Osteoblast (primary cell): ENCODE results near the gene NTNG1. TPM values are rescaled to one million over a fixed set of nuclear protein-coding genes. Genes with fewer than 3 reads are reported as not detected.

Experiments used
- DNase-seq: peaks from one replicate; pipeline ENCODE4 v3.0.0; 2011; ENCODE audit warnings: low spot score, mixed read lengths; ENCODE audit not compliant: insufficient read length; ENCODE audit errors: missing footprints
- H2AFZ ChIP-seq: 2 replicates; pipeline ENCODE4 v1.6.0; 2011; ENCODE audit warnings: mild to moderate bottlenecking, low read length
- H3K27ac ChIP-seq: 2 replicates; pipeline ENCODE4 v1.5.1; 2011; ENCODE audit warnings: mild to moderate bottlenecking, low read depth, low read length, moderate library complexity
- H3K27me3 ChIP-seq: 2 replicates; pipeline ENCODE4 v1.6.0; 2012; ENCODE audit warnings: mild to moderate bottlenecking, control low read depth, inconsistent platforms, low read length, moderate library complexity; ENCODE audit not compliant: insufficient read depth
- H3K36me3 ChIP-seq: 2 replicates; pipeline ENCODE4 v1.5.1; 2011; ENCODE audit warnings: mild to moderate bottlenecking, low read length, control low read depth, moderate library complexity; ENCODE audit not compliant: insufficient read depth
- H3K4me1 ChIP-seq: 2 replicates; pipeline ENCODE4 v1.5.1; 2011; ENCODE audit warnings: mild to moderate bottlenecking, low read length, control low read depth, moderate library complexity; ENCODE audit not compliant: insufficient read depth
- H3K4me2 ChIP-seq: 2 replicates; pipeline ENCODE4 v1.6.0; 2011; ENCODE audit warnings: mild to moderate bottlenecking, low read length; ENCODE audit not compliant: insufficient read depth
- H3K4me3 ChIP-seq: fragments of 200-600 bp; sonication (generic); 3 replicates; pipeline ENCODE4 v1.5.1; 2012; ENCODE audit warnings: mild to moderate bottlenecking, low read length, inconsistent platforms; ENCODE audit not compliant: insufficient read depth
- H3K79me2 ChIP-seq: 2 replicates; pipeline ENCODE4 v1.6.0; 2012; ENCODE audit warnings: mild to moderate bottlenecking, low read length, control low read depth, inconsistent platforms; ENCODE audit not compliant: insufficient read depth
- H3K9me3 ChIP-seq: 2 replicates; pipeline ENCODE4 v1.5.1; 2011; ENCODE audit warnings: low read depth, low read length, control low read depth
- H4K20me1 ChIP-seq: 2 replicates; pipeline ENCODE4 v1.6.0; 2012; ENCODE audit warnings: mild to moderate bottlenecking, low read length, control low read depth; ENCODE audit not compliant: insufficient read depth
- total RNA-seq: library from RNA; depleted of rRNA; stranded (reverse); fragments of >200 nt; gene quantifications from 2 replicates; pipeline ENCODE4 v1.2.3, GENCODE V29; 2012
- TF ChIP-seq, protein P1 (sequence below): IDR thresholded peaks from 2 replicates; pipeline ENCODE4 v1.5.1; 2011; ENCODE audit warnings: mild to moderate bottlenecking, low read depth, low read length, moderate library complexity; ENCODE audit errors: extremely low read depth

NTNG1 gene
- total RNA-seq, 1 donor: 3.6 TPM

DNA sequence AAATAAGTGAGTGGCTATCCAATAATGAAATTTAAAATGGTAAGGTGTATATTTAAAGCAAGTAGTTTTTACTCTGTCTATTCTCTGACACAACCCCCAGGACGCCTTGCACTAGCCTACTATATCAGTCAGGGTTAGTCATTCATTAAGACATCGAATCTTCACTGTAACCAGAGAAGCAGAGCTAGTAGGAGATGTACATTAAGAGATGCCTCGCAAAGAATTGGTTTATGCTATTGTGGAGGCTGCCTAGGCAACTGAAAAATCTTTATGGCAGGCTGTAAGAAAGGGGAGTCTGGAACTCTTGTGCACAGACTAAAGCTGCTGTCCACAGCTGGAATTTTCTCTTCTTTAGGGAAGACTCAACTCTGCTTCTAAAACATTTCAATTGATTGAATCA, 28.8 kb downstream of the NTNG1 start:
- no peak overlapping the region for H3K4me3 ChIP-seq
- no peak overlapping the region for H3K4me2 ChIP-seq
- no peaks in the 10 kb centered on the region for H3K9me3 ChIP-seq
- TF ChIP-seq, protein P1, sequence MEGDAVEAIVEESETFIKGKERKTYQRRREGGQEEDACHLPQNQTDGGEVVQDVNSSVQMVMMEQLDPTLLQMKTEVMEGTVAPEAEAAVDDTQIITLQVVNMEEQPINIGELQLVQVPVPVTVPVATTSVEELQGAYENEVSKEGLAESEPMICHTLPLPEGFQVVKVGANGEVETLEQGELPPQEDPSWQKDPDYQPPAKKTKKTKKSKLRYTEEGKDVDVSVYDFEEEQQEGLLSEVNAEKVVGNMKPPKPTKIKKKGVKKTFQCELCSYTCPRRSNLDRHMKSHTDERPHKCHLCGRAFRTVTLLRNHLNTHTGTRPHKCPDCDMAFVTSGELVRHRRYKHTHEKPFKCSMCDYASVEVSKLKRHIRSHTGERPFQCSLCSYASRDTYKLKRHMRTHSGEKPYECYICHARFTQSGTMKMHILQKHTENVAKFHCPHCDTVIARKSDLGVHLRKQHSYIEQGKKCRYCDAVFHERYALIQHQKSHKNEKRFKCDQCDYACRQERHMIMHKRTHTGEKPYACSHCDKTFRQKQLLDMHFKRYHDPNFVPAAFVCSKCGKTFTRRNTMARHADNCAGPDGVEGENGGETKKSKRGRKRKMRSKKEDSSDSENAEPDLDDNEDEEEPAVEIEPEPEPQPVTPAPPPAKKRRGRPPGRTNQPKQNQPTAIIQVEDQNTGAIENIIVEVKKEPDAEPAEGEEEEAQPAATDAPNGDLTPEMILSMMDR: no peak
- no peaks in the 10 kb centered on the region for H3K27me3 ChIP-seq
- no peaks in the 10 kb centered on the region for H3K4me1 ChIP-seq
- H3K79me2 ChIP-seq: no peaks in the 10 kb centered on the region
- no peak overlapping the region for H2AFZ ChIP-seq
- H3K36me3 ChIP-seq: no peaks in the 10 kb centered on the region
- H4K20me1 ChIP-seq: no peaks in the 10 kb centered on the region
- no peak overlapping the region for H3K27ac ChIP-seq
- no peak for DNase-seq

DNA sequence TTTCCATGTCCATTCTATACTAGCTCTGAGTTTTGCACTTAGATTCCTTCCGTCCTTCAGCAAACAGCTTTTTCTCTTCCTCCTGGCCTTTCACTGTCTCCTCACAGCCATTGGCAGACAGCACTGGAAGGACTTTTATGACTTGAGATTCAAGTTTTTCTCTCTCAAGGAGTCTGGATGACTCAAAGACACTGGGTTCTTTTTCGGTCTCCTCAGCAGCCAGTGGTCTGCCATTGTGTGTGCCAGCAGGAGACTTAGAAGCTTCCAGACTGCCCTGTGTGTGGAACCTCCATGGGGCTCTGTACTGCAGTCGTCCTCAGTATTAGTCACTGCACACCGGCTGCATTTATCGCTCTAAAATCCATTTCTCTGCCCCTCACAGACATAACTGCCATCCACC, 30.5 kb downstream of the NTNG1 start:
- Histone ChIP-seq H3K27ac (no peak overlapping the region), H2AFZ (no peak overlapping the region), H3K4me2 (no peak overlapping the region), H3K79me2 (no peaks in the 10 kb centered on the region), H3K36me3 (no peaks in the 10 kb centered on the region), H3K4me3 (no peak overlapping the region), H3K4me1 (no peaks in the 10 kb centered on the region), H4K20me1 (no peaks in the 10 kb centered on the region), H3K9me3 (no peaks in the 10 kb centered on the region), H3K27me3 (no peaks in the 10 kb centered on the region)
- no peak for DNase-seq
- TF ChIP-seq, protein P1: no peak

DNA sequence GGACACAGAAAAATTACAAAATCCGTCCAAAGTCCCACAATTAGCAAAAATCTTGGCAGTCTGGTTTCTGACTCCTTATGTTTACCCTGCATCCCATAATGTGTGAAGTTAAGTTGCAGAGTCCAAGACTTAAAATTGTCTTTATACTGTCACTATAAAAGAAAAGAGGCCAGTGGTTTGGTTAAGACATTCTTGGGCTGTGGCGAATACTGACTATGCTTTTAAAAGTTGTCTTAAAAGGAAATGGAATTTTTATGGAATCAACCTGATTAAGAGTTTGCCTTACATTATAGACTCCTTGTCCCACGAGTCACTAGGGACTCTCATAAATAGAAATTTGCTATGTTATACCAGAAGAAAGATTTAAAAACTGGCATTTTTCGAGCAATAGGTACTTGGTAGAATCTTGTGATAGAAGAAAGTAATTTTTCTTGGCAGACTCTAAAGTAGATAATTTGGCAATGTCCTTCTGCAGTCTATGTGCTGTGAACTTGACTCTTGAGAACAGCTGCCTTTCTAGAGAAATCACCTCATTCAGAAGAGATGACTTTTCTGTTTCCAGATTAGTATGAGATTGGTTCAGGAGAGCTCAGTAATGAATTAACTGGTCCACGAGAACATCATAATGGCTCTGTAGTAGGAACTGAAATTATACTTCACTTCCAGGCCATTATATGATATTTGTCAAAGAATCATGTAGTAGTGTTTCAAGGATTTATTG, 31.8 kb downstream of the NTNG1 start:
- Histone ChIP-seq H3K4me2 (no peak overlapping the region), H3K36me3 (no peaks in the 10 kb centered on the region), H2AFZ (no peak overlapping the region), H3K27me3 (no peaks in the 10 kb centered on the region), H3K27ac (no peak overlapping the region), H3K9me3 (no peaks in the 10 kb centered on the region), H4K20me1 (no peaks in the 10 kb centered on the region), H3K4me1 (no peaks in the 10 kb centered on the region), H3K79me2 (no peaks in the 10 kb centered on the region), H3K4me3 (no peak overlapping the region)
- DNase-seq: no peak
- TF ChIP-seq, protein P1: no peak

DNA sequence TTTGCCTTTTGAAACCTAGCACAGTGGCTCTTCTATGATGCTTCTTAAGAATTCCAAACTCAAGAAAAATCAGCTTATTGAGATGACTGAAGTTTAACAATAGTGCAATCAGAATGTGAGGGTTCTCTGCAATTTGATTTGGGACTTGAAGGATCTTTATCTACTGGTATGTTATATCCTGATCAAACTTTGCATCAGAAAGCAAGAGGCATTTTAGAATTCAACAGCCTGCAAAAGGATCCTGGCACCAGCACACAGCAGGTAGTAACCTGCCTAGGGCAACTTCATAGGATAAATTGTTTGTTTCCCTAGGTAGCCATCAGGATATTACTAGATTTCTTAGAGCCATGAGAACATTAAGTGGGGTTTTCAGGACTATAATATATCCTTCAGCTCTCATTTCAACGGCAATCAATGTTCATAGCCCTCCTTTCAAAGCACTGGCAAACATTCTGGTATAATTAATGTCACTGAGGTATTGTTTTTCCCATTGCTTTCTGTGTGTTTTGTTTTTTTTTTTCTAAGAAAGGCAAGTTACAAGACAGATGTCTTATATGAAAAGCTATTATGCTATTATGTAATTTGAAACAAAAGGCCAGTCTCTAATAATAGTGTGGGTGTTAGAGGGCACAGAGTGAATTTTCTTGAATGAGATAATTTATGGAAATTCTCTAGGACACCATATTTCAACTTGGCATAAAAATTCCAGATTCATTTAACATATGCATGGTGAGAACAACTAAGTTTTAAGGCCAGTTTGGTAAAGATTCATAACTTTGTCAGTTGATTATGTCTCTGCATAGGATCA, 34.5 kb downstream of the NTNG1 start:
- Histone ChIP-seq H3K79me2 (no peaks in the 10 kb centered on the region), H3K4me2 (no peak overlapping the region), H2AFZ (no peak overlapping the region), H3K27me3 (no peaks in the 10 kb centered on the region), H3K27ac (no peak overlapping the region), H3K4me1 (no peaks in the 10 kb centered on the region), H4K20me1 (no peaks in the 10 kb centered on the region), H3K4me3 (no peak overlapping the region), H3K36me3 (no peaks in the 10 kb centered on the region), H3K9me3 (no peaks in the 10 kb centered on the region)
- TF ChIP-seq, protein P1: no peak
- no peak for DNase-seq
